ENCODE data around the gene AP1S1. TPM values are rescaled to one million over a fixed set of nuclear protein-coding genes. Genes with fewer than 3 reads are reported as not detected.
"Not testable (repeated sequence)": the region's sequence is repeated elsewhere in the genome, so short reads cannot be mapped to it uniquely, and the experiment has no call there.

Gene AP1S1
- total RNA-seq (2021) (227 and 308 TPM in 2 replicates), Bru-seq, nascent RNA (percentile 81 among the genes with signal in this experiment), BruChase-seq, experiment 1, labeled RNA remaining after a 2-hour chase (percentile 88 among the genes with signal in this experiment), BruChase-seq, experiment 2, labeled RNA remaining after a 6-hour chase (percentile 92 among the genes with signal in this experiment)
- long read RNA-seq, transcript AP1S1-201 (5 exons, 1,303 nt) = major isoform, 69 of 80 reads
- long read RNA-seq, partial matches to known transcripts = 7 of 80 reads
- long read RNA-seq, other reads (novel, unspliced or antisense) = 4 of 80 reads

- CTCF ChIA-PET = interaction anchor here (0.6 kb wide), 1 partner anchor 129 kb away, joined by 3 read pairs; no protein-coding TSS in a partner anchor
- H3K79me2 ChIP-seq (ENCODE audit: low read depth) = peaks cover 40% of the 10 kb centered on the region
These were observed at the start of gene AP1S1 for GRCh38 chr7:101153969-101154692. TSS of gene AP1S1 (plus strand) at chr7:101154476. CDS start at chr7:101154515, 39 bp downstream.

GRCh38 chr7:101104799-101105198 is 49.5 kb upstream of the AP1S1 start:
- CTCF ChIA-PET = no interaction called here
- H3F3A ChIP-seq (ENCODE audit: insufficient read depth, low read depth) = peaks cover 64% of the 10 kb centered on the region
- BruUV-seq (replicated peaks) = no TSS peak
- no peak overlapping the region for H3K27ac ChIP-seq
- no peaks in the 10 kb centered on the region for H3K9me3 ChIP-seq (ENCODE audit: insufficient read depth, low read depth)
- no peaks in the 10 kb centered on the region for H3K9me2 ChIP-seq (ENCODE audit: insufficient read depth)
- H3K27me3 ChIP-seq (ENCODE audit: insufficient read depth, low read depth) = no peaks in the 10 kb centered on the region
- no peaks in the 10 kb centered on the region for H4K20me1 ChIP-seq (ENCODE audit: insufficient read depth)
- no peak overlapping the region for H3K4me2 ChIP-seq
- no peak for TF ChIP-seq EZH2 (IDR thresholded peaks at IDR 0.05; ENCODE audit: low read depth)
- no peak for TF ChIP-seq CTCF (conservative IDR thresholded peaks at IDR 0.05)
- H3K79me2 ChIP-seq (ENCODE audit: low read depth) = peaks cover 19% of the 10 kb centered on the region; the same call in 1 of the 2 replicates
- no peak overlapping the region for H3K4me3 ChIP-seq
- peaks cover 77% of the 10 kb centered on the region for H3K4me1 ChIP-seq (replicated peaks; ENCODE audit: insufficient read depth)
- no peaks in the 10 kb centered on the region for H3K36me3 ChIP-seq (ENCODE audit: low read depth)
- no peak for DNase-seq
- intact Hi-C loops (cut with micrococcal nuclease; ENCODE audit: unreplicated experiment) = no loop called here
- POLR2A ChIA-PET (ENCODE audit: unreplicated experiment) = interaction anchor here (0.6 kb wide), 1 partner anchor 22 kb away, joined by 4 read pairs; the partner anchor contains the start of gene SERPINE1
- H2AFZ ChIP-seq = no peak overlapping the region

More at GRCh38 chr7:101153969-101154692, at the start of gene AP1S1:
- peak within 1 kb of the TSS; percentile 97 for H3K4me2 ChIP-seq
- peaks cover 32% of the 10 kb centered on the region for H3F3A ChIP-seq (ENCODE audit: insufficient read depth, low read depth)
- H3K27me3 ChIP-seq (ENCODE audit: insufficient read depth, low read depth) = no peaks in the 10 kb centered on the region
- H3K27ac ChIP-seq = peak within 1 kb of the TSS; percentile 54
- H2AFZ ChIP-seq = peak within 1 kb of the TSS; percentile 76
- no peaks in the 10 kb centered on the region for H3K9me3 ChIP-seq (ENCODE audit: insufficient read depth, low read depth)
- BruUV-seq (replicated peaks) = no TSS peak
- TF ChIP-seq CTCF (conservative IDR thresholded peaks at IDR 0.05) = no peak
- no peak for TF ChIP-seq EZH2 (IDR thresholded peaks at IDR 0.05; ENCODE audit: low read depth)
- no peaks in the 10 kb centered on the region for H3K9me2 ChIP-seq (ENCODE audit: insufficient read depth)
- intact Hi-C loops (cut with micrococcal nuclease; ENCODE audit: unreplicated experiment) = no loop called here
- peak within 1 kb of the TSS; percentile 84 for H3K4me3 ChIP-seq
- peaks cover 13% of the 10 kb centered on the region for H3K36me3 ChIP-seq (ENCODE audit: low read depth)
- DNase-seq = peak; percentile 83 to 92
- H3K4me1 ChIP-seq (replicated peaks; ENCODE audit: insufficient read depth) = peaks cover 38% of the 10 kb centered on the region
- POLR2A ChIA-PET (ENCODE audit: unreplicated experiment) = no interaction called here
- no peaks in the 10 kb centered on the region for H4K20me1 ChIP-seq (ENCODE audit: insufficient read depth)

GRCh38 chr7:101105248-101105647 is 49.0 kb upstream of the AP1S1 start:
- H3K9me3 ChIP-seq (ENCODE audit: insufficient read depth, low read depth) = not testable (repeated sequence)
- H3K4me1 ChIP-seq (replicated peaks; ENCODE audit: insufficient read depth) = peaks cover 76% of the 10 kb centered on the region

More at GRCh38 chr7:101105248-101105647, 49.0 kb upstream of the AP1S1 start:
- H3K27me3 ChIP-seq (ENCODE audit: insufficient read depth, low read depth); POLR2A ChIA-PET (ENCODE audit: unreplicated experiment); H2AFZ ChIP-seq; H3K9me2 ChIP-seq (ENCODE audit: insufficient read depth); H4K20me1 ChIP-seq (ENCODE audit: insufficient read depth); DNase-seq; H3K4me2 ChIP-seq; H3K4me3 ChIP-seq; intact Hi-C loops (cut with micrococcal nuclease; ENCODE audit: unreplicated experiment); H3K27ac ChIP-seq; BruUV-seq (replicated peaks); H3K36me3 ChIP-seq (ENCODE audit: low read depth): not testable (repeated sequence)
- CTCF ChIA-PET = interaction anchor here (0.6 kb wide), 1 partner anchor 32 kb away, joined by 3 read pairs; no protein-coding TSS in a partner anchor
- H3F3A ChIP-seq (ENCODE audit: insufficient read depth, low read depth) = peaks cover 66% of the 10 kb centered on the region
- H3K79me2 ChIP-seq (ENCODE audit: low read depth) = peaks cover 19% of the 10 kb centered on the region; the same call in 1 of the 2 replicates
